GM18511 (cell line): ENCODE data around the gene SPTAN1.

ENCODE experiments used
- ATAC-seq: cut with Tn5 transposase; IDR thresholded peaks from one replicate; pipeline ENCODE4 v1.9.1; 2021; ENCODE audit warnings: mild to moderate bottlenecking, moderate library complexity; ENCODE audit not compliant: unreplicated experiment

SPTAN1 gene

GRCh38 chr9:128595471-128595870, 43.1 kb downstream of the SPTAN1 start:
- ATAC-seq: no peak

GRCh38 chr9:128600099-128600498, 47.7 kb downstream of the SPTAN1 start:
- no peak for ATAC-seq

GRCh38 chr9:128603697-128604096, 51.3 kb downstream of the SPTAN1 start:
- ATAC-seq: no peak

GRCh38 chr9:128607642-128608350, 55.4 kb downstream of the SPTAN1 start:
- no peak for ATAC-seq

GRCh38 chr9:128610897-128611296, 58.5 kb downstream of the SPTAN1 start:
- ATAC-seq: no peak

GRCh38 chr9:128611600-128612394, 59.4 kb downstream of the SPTAN1 start:
- ATAC-seq: no peak

GRCh38 chr9:128614728-128615127, 62.3 kb downstream of the SPTAN1 start:
- no peak for ATAC-seq

GRCh38 chr9:128615571-128615970, 63.2 kb downstream of the SPTAN1 start:
- ATAC-seq: no peak

GRCh38 chr9:128617943-128618342, 65.6 kb downstream of the SPTAN1 start:
- no peak for ATAC-seq

- ATAC-seq: no peak
These were observed 66.7 kb downstream of the SPTAN1 start for GRCh38 chr9:128619127-128619526.

GRCh38 chr9:128619779-128620178, 67.4 kb downstream of the SPTAN1 start:
- no peak for ATAC-seq

GRCh38 chr9:128621730-128622455, 69.5 kb downstream of the SPTAN1 start:
- no peak for ATAC-seq

- ATAC-seq: no peak
These were observed 72.2 kb downstream of the SPTAN1 start for GRCh38 chr9:128624566-128624965.

- no peak for ATAC-seq
These were observed 73.2 kb downstream of the SPTAN1 start for GRCh38 chr9:128625391-128626146.

GRCh38 chr9:128626181-128626580, 73.8 kb downstream of the SPTAN1 start:
- ATAC-seq: no peak

- ATAC-seq: no peak
These were observed 74.8 kb downstream of the SPTAN1 start for GRCh38 chr9:128627127-128627715.

- ATAC-seq: no peak
These were observed 75.5 kb downstream of the SPTAN1 start for GRCh38 chr9:128627906-128628305.

- no peak for ATAC-seq
These were observed 76.2 kb downstream of the SPTAN1 start for GRCh38 chr9:128628471-128629048.

- no peak for ATAC-seq
These were observed 76.7 kb downstream of the SPTAN1 start for GRCh38 chr9:128629136-128629535.

- ATAC-seq: no peak
These were observed 77.6 kb downstream of the SPTAN1 start for GRCh38 chr9:128629852-128630545.
